GM12878 (cell line): ENCODE results near the gene TIMP4. TPM values are rescaled to one million over a fixed set of nuclear protein-coding genes. Genes with fewer than 3 reads are reported as not detected.

Experiments used
- ATAC-seq: fragments of 200-7000 bp; cut with Tn5 transposase; 3 replicates; pipeline ENCODE4 v1.9.1; 2020; ENCODE audit warnings: mild to moderate bottlenecking, moderate library complexity
- BruUV-seq: library from RNA; stranded (reverse); fragments of 400-500 nt; replicated peaks from 2 replicates; lab custom pipeline; 2021; lab: Mats Ljungman, UMichigan
- CTCF ChIA-PET: fragments of 300-600 bp; sonication (Branson Sonifier 250); formaldehyde crosslinking; extraction: SDS; loops from one replicate; lab custom pipeline; 2021; ENCODE audit warnings: inconsistent platforms; lab: Yijun Ruan, JAX
- POLR2A ChIA-PET: fragments of 350-600 bp; formaldehyde crosslinking; extraction: SDS; loops from one replicate; lab custom pipeline; 2021; ENCODE audit warnings: inconsistent platforms; lab: Charles Lee
- RAD21 ChIA-PET: fragments of 300-600 bp; sonication (Branson Sonifier 250); formaldehyde crosslinking; loops from one replicate; lab custom pipeline; 2023; ENCODE audit warnings: antibody characterized with exemption; ENCODE audit not compliant: unreplicated experiment; lab: Charles Lee
- SMC1A ChIA-PET: fragments of 300-600 bp; sonication (Branson Sonifier 250); formaldehyde crosslinking; loops from one replicate; lab custom pipeline; 2023; ENCODE audit not compliant: unreplicated experiment, uncharacterized antibody; lab: Charles Lee
- DNase-seq: peaks from one replicate; pipeline ENCODE4 v3.0.0-alpha.2; 2011; ENCODE audit warnings: low read depth, low spot score
- FAIRE-seq: peaks from 3 replicates; lab custom pipeline; 2011; peaks lifted over from hg19 to GRCh38; lab: Jason Lieb, UNC
- H2AFZ ChIP-seq: 2 replicates; pipeline ENCODE4 v1.6.0; 2011; ENCODE audit warnings: low read depth, low read length, control low read depth; ENCODE audit not compliant: control insufficient read depth
- H3K27ac ChIP-seq: 2 replicates; pipeline ENCODE4 v1.5.1; 2011; ENCODE audit warnings: control low read depth; ENCODE audit not compliant: control insufficient read depth, insufficient read depth
- H3K27me3 ChIP-seq, 2 experiments: replicated peaks in 1 of 2; 2 replicates each; pipeline versions ENCODE4 v1.6.0 to v1.6.1; 2011; ENCODE audit warnings: low read length in 1 of 2; ENCODE audit not compliant: control insufficient read depth in 2 of 2, insufficient read depth in 2 of 2
- H3K36me3 ChIP-seq, 2 experiments: 2 replicates each; pipeline ENCODE4 v1.5.1; 2011; ENCODE audit warnings: low read length in 1 of 2; ENCODE audit not compliant: control insufficient read depth in 2 of 2, insufficient read depth in 2 of 2
- H3K4me1 ChIP-seq: 2 replicates; pipeline ENCODE4 v1.6.1; 2011; ENCODE audit warnings: mild to moderate bottlenecking, low read length, moderate library complexity, mixed read lengths; ENCODE audit not compliant: control insufficient read depth, insufficient read depth
- H3K4me2 ChIP-seq: 2 replicates; pipeline ENCODE4 v1.6.0; 2011; ENCODE audit warnings: control low read depth; ENCODE audit not compliant: control insufficient read depth, insufficient read depth
- H3K4me3 ChIP-seq: fragments of 200-600 bp; sonication (generic); 2 replicates; pipeline ENCODE4 v1.5.1; 2016
- H3K79me2 ChIP-seq: 2 replicates; pipeline ENCODE4 v1.6.0; 2011; ENCODE audit warnings: low read length; ENCODE audit not compliant: control insufficient read depth, insufficient read depth
- H3K9ac ChIP-seq: 2 replicates; pipeline ENCODE4 v1.8.0; 2011; ENCODE audit warnings: low read length, control low read depth, mixed read lengths; ENCODE audit not compliant: control insufficient read depth, insufficient read depth
- H3K9me3 ChIP-seq: replicated peaks from 3 replicates; pipeline ENCODE4 v1.5.1; 2011; ENCODE audit warnings: mild to moderate bottlenecking, low read length; ENCODE audit not compliant: control insufficient read depth, insufficient read depth
- H4K20me1 ChIP-seq: 2 replicates; pipeline ENCODE4 v1.6.0; 2011; ENCODE audit not compliant: control insufficient read depth, insufficient read depth
- CBX5 ChIP-seq: sonication (generic); IDR thresholded peaks from 2 replicates; pipeline ENCODE4 v1.6.1; 2016; ENCODE audit warnings: low read depth, moderate library complexity, mild to moderate bottlenecking, inconsistent platforms
- EGR1 ChIP-seq, 2 experiments: IDR thresholded peaks; 1 replicate in 1 of 2; 2 replicates in 1 of 2; pipeline ENCODE4 v1.6.1; 2011 to 2012; ENCODE audit warnings: low read depth in 2 of 2, low read length in 2 of 2, borderline replicate concordance in 1 of 2, mild to moderate bottlenecking in 1 of 2, moderate library complexity in 1 of 2
- FOXK2 ChIP-seq: fragments of 450-650 bp; IDR thresholded peaks from 2 replicates; pipeline ENCODE4 v1.6.1; 2017; ENCODE audit warnings: mild to moderate bottlenecking, moderate library complexity
- HDAC2 ChIP-seq: fragments of 200-600 bp; sonication (generic); IDR thresholded peaks from 2 replicates; pipeline ENCODE4 v1.6.1; 2017
- HDAC6 ChIP-seq: fragments of 200-600 bp; sonication (generic); IDR thresholded peaks from one replicate; pipeline ENCODE4 v1.8.0; 2017; ENCODE audit warnings: antibody characterized with exemption; ENCODE audit not compliant: unreplicated experiment
- KDM1A ChIP-seq: fragments of 200-600 bp; sonication (generic); IDR thresholded peaks from 2 replicates; pipeline ENCODE4 v1.6.1; 2016; ENCODE audit warnings: borderline replicate concordance
- MYB ChIP-seq: fragments of 150-350 bp; IDR thresholded peaks from 2 replicates; pipeline ENCODE4 v1.6.1; 2014; ENCODE audit warnings: mild to moderate bottlenecking, low read depth, low read length, borderline replicate concordance
- NFXL1 ChIP-seq: fragments of 450-650 bp; IDR thresholded peaks from 2 replicates; pipeline ENCODE4 v1.6.1; 2017; ENCODE audit warnings: antibody characterized with exemption, mild to moderate bottlenecking, borderline replicate concordance
- PML ChIP-seq: IDR thresholded peaks from 2 replicates; pipeline ENCODE4 v1.6.1; 2012; ENCODE audit warnings: low read length, inconsistent platforms
- SMAD1 ChIP-seq: fragments of 450-650 bp; IDR thresholded peaks from 2 replicates; pipeline ENCODE4 v1.6.1; 2018; ENCODE audit warnings: mild to moderate bottlenecking, low read depth; ENCODE audit not compliant: partially characterized antibody
- YBX1 ChIP-seq: fragments of 450-650 bp; IDR thresholded peaks from 2 replicates; pipeline ENCODE4 v1.6.1; 2016; ENCODE audit warnings: antibody characterized with exemption
- WGBS: methylation state at CpG from one replicate; pipeline ENCODE4 v1.1.6; 2016; ENCODE audit warnings: low lambda C conversion rate; ENCODE audit not compliant: insufficient replicate concordance, insufficient coverage; ENCODE audit errors: missing lambda C conversion rate; 5-methylcytosine and 5-hydroxymethylcytosine counted together
- in situ Hi-C: fragments of 300-500 bp; cut with MboI; formaldehyde crosslinking; loops from 9 replicates; pipeline ENCODE4 v1.14.3; 2018; ENCODE audit warnings: mixed read lengths
- intact Hi-C: fragments of 100-400 bp; cut with micrococcal nuclease; formaldehyde crosslinking; loops from one replicate; pipeline ENCODE4 v1.14.2; 2022; ENCODE audit not compliant: unreplicated experiment
- polyA plus RNA-seq, 11 experiments: library from polyadenylated mRNA; depleted of rRNA in 4 of 11; unstranded in 6 of 11; stranded (reverse) in 5 of 11; fragments of >200 nt; fragmentation: Nextera tagmentation in 4 of 11; fragmentation: Illumina TruSeq in 1 of 11; extraction: Ambion mirVana in 4 of 11; extraction: Trizol in 1 of 11; gene quantifications; 1 replicate in 1 of 11; 2 replicates in 10 of 11; pipeline versions ENCODE4 v1.2.1 to v1.2.3, GENCODE V29; 2011 to 2016; ENCODE audit warnings: inconsistent platforms in 2 of 11, missing spikeins in 2 of 11, low read depth in 1 of 11
- total RNA-seq, 4 experiments: library from RNA; depleted of rRNA in 3 of 4; stranded (reverse); fragments of >200 nt in 3 of 4; fragmentation: Illumina TruSeq in 1 of 4; extraction: Trizol in 1 of 4; gene quantifications; 2 replicates each; pipeline versions ENCODE4 v1.2.1 to v1.2.3, GENCODE V29; 2013 to 2021
- TF ChIP-seq, protein P1 (sequence below): fragments of 450-650 bp; IDR thresholded peaks from 2 replicates; pipeline ENCODE4 v1.6.1; 2017; ENCODE audit warnings: mild to moderate bottlenecking, low read depth, inconsistent platforms; ENCODE audit not compliant: poor library complexity, severe bottlenecking
- TF ChIP-seq, protein P2 (sequence below): fragments of 450-650 bp; IDR thresholded peaks from 2 replicates; pipeline ENCODE4 v1.6.1; 2016; ENCODE audit warnings: mild to moderate bottlenecking

Gene TIMP4
- total and polyA plus RNA-seq, 10 of the 15 experiments (the other 5 are each of a cell fraction or from before 2014, with no cell fraction given): 0.07 TPM; not detected in 9

DNA sequence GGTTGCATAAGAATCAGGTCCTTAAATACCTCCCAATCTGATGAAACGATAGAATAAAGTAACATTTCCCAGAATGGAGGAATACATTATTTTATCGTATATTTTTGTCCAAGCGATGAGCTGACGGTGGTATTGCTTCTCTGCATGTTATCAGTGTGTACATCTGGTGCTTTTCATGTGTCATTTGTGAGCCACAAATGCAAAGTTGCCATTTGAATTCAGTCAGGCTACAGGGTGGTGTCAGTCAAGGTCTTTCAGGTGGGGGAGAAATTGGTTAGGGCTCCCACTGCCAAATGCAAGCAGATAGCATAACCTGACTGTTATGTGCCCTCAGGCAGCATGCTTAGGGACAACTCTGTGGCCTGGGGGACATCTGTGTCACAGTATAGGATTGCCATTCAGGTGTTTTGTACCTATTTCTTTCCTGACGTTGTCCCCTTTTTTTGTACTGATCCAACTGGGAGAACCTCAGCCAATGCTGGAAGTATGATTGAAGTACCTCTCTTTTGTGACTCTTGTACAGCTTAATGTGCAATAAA is 26.5 kb upstream of the TIMP4 start:
- intact Hi-C loops: no loop called here
- no peaks in the 10 kb centered on the region for H3K9me3 ChIP-seq
- no peaks in the 10 kb centered on the region for H3K27me3 ChIP-seq
- WGBS: 88% methylated on average over 5 of the region's 5 CpGs
- ATAC-seq (no peak), FAIRE-seq (no peak), DNase-seq (no peak)
- no peak overlapping the region for H3K27ac ChIP-seq
- H3K9ac ChIP-seq: no peak overlapping the region
- ChIA-PET SMC1A (interaction anchor here (0.9 to 11.5 kb wide), 6 partner anchors 8 to 299 kb away, joined by 3 to 83 read pairs (median 8); partner anchors contain the start of gene TSEN2), CTCF (interaction anchor here (0.8 to 7.0 kb wide), 4 partner anchors 8 to 294 kb away, joined by 4 to 68 read pairs (median 23); no protein-coding TSS in a partner anchor), POLR2A (interaction anchor here (1.6 kb wide), 1 partner anchor 8 kb away, joined by 3 read pairs; no protein-coding TSS in a partner anchor), RAD21 (interaction anchor here (0.8 to 2.5 kb wide), 4 partner anchors 8 to 295 kb away, joined by 3 to 9 read pairs (median 5); no protein-coding TSS in a partner anchor)
- no peaks in the 10 kb centered on the region for H3K36me3 ChIP-seq
- in situ Hi-C loops: no loop called here
- H4K20me1 ChIP-seq: no peaks in the 10 kb centered on the region
- H3K4me1 ChIP-seq: peaks cover 17% of the 10 kb centered on the region
- no peak overlapping the region for H3K4me3 ChIP-seq
- no peak overlapping the region for H2AFZ ChIP-seq
- no TSS peak for BruUV-seq
- H3K79me2 ChIP-seq: no peaks in the 10 kb centered on the region
- H3K4me2 ChIP-seq: no peak overlapping the region
- TF ChIP-seq NFXL1: no peak
- TF ChIP-seq EGR1 (IDR thresholded peaks at IDR 0.05; ENCODE audit: borderline replicate concordance in 1 of 2, low read depth in 2 of 2, low read length in 2 of 2): no peak

DNA sequence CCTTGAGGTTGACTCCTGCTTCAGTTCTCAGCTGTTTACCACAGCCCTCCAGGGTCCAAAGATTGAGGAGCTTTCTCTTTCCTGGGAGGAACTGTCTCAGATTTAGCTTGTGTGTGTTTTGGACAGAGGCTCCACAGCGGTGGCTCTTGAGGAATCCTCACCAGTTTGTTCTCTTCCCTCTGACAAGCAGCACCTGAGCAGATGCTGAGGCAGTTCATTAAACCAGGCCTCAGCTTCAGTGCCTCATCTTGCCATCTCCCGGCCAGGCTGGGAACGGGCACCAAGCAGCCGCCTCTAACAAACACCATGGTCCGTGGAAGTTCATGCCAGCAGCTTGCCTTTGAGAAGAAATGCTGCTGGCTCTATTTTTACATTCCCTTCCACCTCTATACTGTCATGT is 25.8 kb upstream of the TIMP4 start:
- no peaks in the 10 kb centered on the region for H3K9me3 ChIP-seq
- TF ChIP-seq FOXK2 (no peak), YBX1 (no peak), KDM1A (no peak), SMAD1 (no peak), HDAC6 (no peak), HDAC2 (no peak), CBX5 (no peak), MYB (no peak), PML (no peak)
- TF ChIP-seq, protein P1, sequence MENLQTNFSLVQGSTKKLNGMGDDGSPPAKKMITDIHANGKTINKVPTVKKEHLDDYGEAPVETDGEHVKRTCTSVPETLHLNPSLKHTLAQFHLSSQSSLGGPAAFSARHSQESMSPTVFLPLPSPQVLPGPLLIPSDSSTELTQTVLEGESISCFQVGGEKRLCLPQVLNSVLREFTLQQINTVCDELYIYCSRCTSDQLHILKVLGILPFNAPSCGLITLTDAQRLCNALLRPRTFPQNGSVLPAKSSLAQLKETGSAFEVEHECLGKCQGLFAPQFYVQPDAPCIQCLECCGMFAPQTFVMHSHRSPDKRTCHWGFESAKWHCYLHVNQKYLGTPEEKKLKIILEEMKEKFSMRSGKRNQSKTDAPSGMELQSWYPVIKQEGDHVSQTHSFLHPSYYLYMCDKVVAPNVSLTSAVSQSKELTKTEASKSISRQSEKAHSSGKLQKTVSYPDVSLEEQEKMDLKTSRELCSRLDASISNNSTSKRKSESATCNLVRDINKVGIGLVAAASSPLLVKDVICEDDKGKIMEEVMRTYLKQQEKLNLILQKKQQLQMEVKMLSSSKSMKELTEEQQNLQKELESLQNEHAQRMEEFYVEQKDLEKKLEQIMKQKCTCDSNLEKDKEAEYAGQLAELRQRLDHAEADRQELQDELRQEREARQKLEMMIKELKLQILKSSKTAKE: no peak
- TF ChIP-seq, protein P2, sequence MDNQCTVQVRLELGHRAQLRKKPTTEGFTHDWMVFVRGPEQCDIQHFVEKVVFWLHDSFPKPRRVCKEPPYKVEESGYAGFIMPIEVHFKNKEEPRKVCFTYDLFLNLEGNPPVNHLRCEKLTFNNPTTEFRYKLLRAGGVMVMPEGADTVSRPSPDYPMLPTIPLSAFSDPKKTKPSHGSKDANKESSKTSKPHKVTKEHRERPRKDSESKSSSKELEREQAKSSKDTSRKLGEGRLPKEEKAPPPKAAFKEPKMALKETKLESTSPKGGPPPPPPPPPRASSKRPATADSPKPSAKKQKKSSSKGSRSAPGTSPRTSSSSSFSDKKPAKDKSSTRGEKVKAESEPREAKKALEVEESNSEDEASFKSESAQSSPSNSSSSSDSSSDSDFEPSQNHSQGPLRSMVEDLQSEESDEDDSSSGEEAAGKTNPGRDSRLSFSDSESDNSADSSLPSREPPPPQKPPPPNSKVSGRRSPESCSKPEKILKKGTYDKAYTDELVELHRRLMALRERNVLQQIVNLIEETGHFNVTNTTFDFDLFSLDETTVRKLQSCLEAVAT: no peak
- TF ChIP-seq, all 136 proteins: peak for 0
- intact Hi-C loops (no loop called here), in situ Hi-C loops (no loop called here)
- Histone ChIP-seq H3K9ac (no peak overlapping the region), H3K79me2 (no peaks in the 10 kb centered on the region), H3K36me3 (no peaks in the 10 kb centered on the region), H3K4me2 (no peak overlapping the region), H4K20me1 (no peaks in the 10 kb centered on the region), H2AFZ (no peak overlapping the region), H3K27ac (no peak overlapping the region), H3K27me3 (no peaks in the 10 kb centered on the region), H3K4me3 (no peak overlapping the region), H3K4me1 (peaks cover 17% of the 10 kb centered on the region)
- no peak for DNase-seq
- ChIA-PET CTCF (interaction anchor here (0.6 to 7.0 kb wide), 7 partner anchors 8 to 296 kb away, joined by 3 to 68 read pairs (median 4); no protein-coding TSS in a partner anchor), SMC1A (interaction anchor here (1.1 to 11.5 kb wide), 4 partner anchors 12 to 300 kb away, joined by 3 to 83 read pairs (median 12); partner anchors contain the start of gene TSEN2), POLR2A (interaction anchor here (1.6 kb wide), 1 partner anchor 9 kb away, joined by 3 read pairs; no protein-coding TSS in a partner anchor), RAD21 (interaction anchor here (1.5 to 2.5 kb wide), 3 partner anchors 9 to 49 kb away, joined by 3 to 9 read pairs (median 6); no protein-coding TSS in a partner anchor)
- no peak for ATAC-seq
- WGBS: 95% methylated on average over 5 of the region's 5 CpGs
- FAIRE-seq: no peak
- no TSS peak for BruUV-seq
